ENCODE results near the gene MT2A.

MT2A gene

GRCh38 chr16:56639045-56639444 is 30.7 kb downstream of the MT2A start:
- no peak for DNase-seq (ENCODE audit: low read depth in 2 of 2)

DNA sequence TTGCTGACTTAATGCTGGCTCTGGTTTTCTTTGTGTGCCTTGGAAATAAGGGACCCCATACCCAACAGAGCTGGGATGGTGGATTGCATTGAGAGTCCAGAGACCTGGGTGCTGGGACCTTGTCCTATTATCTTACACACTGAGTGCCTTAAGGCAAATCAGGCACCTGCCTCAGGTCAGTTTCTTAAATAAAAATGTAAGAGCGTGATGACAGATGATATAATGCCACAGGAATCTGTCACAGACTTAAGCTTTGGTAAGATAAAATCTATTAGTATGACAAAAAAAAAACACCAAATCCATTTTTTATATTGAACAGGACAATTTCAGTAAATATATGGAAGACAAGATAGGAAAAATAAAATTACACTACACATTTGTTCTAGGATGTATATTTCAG is 31.7 kb downstream of the MT2A start:
- no peak for DNase-seq (ENCODE audit: low read depth in 2 of 2)

DNA sequence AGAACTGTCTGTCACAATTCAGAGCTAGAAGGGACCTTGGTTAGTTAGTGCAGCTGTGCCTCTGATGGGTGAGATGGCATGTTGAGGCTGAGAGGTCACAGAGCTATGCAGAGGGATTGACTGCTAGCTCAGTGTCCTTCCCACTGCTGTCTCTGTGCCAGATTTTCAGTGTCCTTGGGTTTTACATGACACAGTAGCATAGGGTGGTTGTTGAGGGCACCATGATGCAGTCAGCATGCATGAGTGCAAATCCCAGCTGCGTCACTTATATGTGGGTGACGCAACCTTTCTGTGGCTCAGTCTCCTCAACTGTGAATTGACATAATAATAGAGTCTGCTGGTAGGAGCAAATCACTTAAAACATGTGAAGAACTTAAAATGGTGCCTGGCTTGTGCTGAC is 32.8 kb downstream of the MT2A start:
- no peak for DNase-seq (ENCODE audit: low read depth in 2 of 2)

- DNase-seq (ENCODE audit: low read depth in 2 of 2): peak; percentile 59 to 72
Measured at GRCh38 chr16:56643080-56643778, 34.8 kb downstream of the MT2A start.

DNA sequence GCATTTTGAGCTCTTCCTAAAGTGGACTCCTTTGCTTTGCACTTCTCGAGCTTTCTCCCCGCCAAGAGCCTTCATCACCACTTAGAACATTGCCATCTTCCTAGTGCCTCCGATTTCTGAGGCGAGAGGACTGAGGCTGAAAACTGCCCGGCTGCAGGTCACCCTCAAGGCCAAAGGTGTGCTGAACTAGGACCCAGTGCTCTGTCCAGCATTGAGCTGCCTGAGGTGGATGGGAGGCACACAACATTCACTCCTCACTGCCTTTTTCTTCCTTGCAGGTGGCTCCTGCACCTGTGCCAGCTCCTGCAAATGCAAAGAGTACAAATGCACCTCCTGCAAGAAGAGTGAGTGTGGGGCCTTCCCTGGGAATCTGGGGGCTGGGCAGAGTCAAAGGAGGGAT is 35.4 kb downstream of the MT2A start:
- DNase-seq (ENCODE audit: low read depth in 2 of 2): no peak

GRCh38 chr16:56645311-56645710 is 36.9 kb downstream of the MT2A start:
- DNase-seq (ENCODE audit: low read depth in 2 of 2): no peak

DNA sequence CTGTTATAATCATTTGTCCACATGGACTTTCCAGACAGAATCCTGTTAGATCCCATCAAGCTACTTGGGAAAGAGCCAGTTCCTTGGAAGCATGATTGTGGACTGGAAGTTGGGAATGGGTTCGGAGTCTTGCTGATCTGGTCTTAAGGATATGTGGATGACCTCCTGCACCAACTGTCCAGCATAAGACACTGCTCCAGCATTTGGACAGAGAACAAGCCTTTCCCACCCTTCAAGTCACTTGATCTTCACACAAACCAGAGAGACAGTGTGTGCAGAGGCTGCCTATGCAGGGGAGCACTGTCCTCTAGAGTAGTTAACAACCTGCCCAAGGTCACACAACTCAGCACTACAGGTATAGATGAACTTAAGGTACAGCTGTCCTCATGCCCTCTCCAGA is 37.5 kb downstream of the MT2A start:
- DNase-seq (ENCODE audit: low read depth in 2 of 2): no peak

DNA sequence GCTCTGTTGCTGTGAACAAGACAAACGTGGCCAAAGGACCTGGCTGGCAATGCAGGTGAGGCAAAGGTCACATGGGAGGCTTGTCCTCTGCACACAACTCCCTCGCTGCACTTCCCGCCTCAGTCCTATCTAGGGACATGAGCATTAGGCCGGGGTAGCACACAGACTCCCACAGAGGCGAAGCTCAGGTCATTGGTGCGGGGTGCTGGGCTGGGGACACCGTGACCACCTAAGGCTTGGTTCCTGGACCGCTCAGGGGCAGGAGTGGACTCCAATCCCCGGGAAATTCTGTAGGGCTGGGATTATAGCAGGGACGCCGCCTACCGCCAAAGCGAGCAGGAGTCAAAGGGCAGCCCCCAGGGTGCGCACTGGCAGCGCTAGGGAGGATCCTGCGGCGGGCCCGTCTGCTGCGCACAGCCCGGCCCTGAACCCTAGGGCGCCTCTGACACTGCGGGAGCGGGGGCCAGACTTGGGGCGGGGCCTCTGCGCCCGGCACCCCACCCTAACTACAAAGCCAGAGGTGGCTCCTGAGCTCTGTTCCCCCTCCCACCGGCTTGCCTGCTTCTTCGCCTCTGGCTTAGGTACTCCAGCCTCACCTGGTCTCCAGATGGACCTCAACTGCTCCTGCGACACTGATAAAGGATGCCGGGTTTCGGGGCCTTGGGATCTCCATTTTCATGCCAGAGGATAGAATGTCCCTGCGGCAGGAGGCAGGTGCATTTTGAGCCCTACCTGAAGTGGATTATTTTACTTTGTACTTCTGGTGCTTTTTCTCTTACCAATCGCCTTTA is 39.5 kb downstream of the MT2A start:
- no peak for DNase-seq (ENCODE audit: low read depth in 2 of 2)

DNA sequence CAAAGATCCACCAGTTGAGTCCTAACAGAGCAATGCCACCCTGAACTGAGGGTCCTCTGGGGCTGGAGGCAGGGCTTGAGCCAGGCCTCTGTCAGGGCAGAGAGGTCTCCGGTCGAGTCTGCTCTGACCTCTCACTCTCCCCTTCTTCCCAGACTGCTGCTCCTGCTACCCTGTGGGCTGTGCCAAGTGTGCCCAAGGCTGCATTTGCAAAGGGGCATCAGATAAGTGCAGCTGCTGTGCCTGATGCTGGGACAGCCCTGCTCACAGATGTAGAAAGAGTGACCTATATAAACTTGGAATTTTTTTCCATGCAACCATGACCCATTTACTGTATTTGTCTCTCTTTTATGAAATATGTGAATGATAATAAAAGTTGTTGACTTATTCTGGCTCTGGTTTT is 40.9 kb downstream of the MT2A start:
- no peak for DNase-seq (ENCODE audit: low read depth in 2 of 2)

GRCh38 chr16:56649820-56650219 is 41.4 kb downstream of the MT2A start:
- DNase-seq (ENCODE audit: low read depth in 2 of 2): no peak

- no peak for DNase-seq (ENCODE audit: low read depth in 2 of 2)
Measured at GRCh38 chr16:56651586-56651985, 43.2 kb downstream of the MT2A start, which contains the start of gene MT1B. TSS of gene MT1B (plus strand) at chr16:56651886. CDS start at chr16:56651954, 68 bp downstream.

- no peak for DNase-seq (ENCODE audit: low read depth in 2 of 2)
Measured at GRCh38 chr16:56652600-56652999, 44.2 kb downstream of the MT2A start.

- no peak for DNase-seq (ENCODE audit: low read depth in 2 of 2)
Measured at GRCh38 chr16:56653218-56653617, 44.8 kb downstream of the MT2A start.

DNA sequence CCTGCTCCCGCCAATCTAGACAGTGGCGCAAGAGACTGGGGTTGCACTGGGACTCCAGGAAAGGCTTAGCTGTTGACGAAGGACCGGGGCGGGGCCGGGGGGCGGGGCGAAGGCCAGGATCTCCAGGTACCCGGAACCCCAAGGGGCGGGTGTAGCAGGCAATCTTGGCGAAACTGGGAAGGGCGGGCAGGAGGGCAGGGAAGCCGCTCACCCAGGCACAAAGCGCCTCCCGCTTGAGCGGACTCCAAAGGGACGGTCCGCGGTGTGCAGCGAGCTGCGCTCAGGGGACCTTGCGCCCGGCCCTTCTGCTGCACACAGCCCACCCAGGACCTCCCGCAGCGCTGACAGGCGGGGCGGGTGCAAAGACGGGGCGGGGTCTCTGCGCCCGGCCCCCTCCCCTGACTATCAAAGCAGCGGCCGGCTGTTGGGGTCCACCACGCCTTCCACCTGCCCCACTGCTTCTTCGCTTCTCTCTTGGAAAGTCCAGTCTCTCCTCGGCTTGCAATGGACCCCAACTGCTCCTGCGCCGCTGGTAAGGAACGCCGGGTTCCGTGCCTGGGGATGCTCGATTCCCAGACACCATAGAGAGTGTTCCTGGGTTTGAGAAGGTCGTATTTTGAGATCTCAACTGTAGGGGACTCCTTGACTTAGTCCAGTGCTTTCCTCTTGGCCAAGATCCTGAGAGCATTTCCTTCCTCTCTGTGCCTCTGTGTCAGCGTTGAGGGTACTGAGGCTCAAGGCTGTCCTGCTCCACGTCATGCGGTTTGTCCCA is 49.4 kb downstream of the MT2A start, which contains the start of gene MT1F:
MT1F (plus strand) TSS at position 405 of the 772 bp plus-strand sequence; CDS start at position 505, 100 bp downstream.
- peak; percentile 33 to 49 for DNase-seq (ENCODE audit: low read depth in 2 of 2)

GRCh38 chr16:56658327-56658875 is 50.0 kb downstream of the MT2A start:
- no peak for DNase-seq (ENCODE audit: low read depth in 2 of 2)
